ENCODE results near the gene EEF1AKMT2. TPM values are rescaled to one million over a fixed set of nuclear protein-coding genes. Genes with fewer than 3 reads are reported as not detected.
A peak's percentile ranks its signal among the peaks of the same experiment; 100 is the strongest.

EEF1AKMT2 gene
- total and polyA plus RNA-seq, 2 donors from 2014 or later = 18.0 to 20.5 TPM

GRCh38 chr10:124737708-124738107 is 54.0 kb downstream of the EEF1AKMT2 start:
- H3K27ac ChIP-seq (ENCODE audit: low read depth in 2 of 2, low read length in 2 of 2) = peak overlapping the region; percentile 86 to 95
- H3K36me3 ChIP-seq (ENCODE audit: control insufficient read depth in 2 of 3, insufficient read depth in 3 of 3, low read length in 3 of 3) = no peaks in the 10 kb centered on the region
- no peak for TF ChIP-seq CTCF (IDR thresholded peaks at IDR 0.05; ENCODE audit: borderline replicate concordance, extremely low read depth, insufficient read depth)
- H3K9ac ChIP-seq (ENCODE audit: low read length in 3 of 3) = peak overlapping the region in 1 of 3 donors; percentile 72
- FAIRE-seq = no peak
- no peak for DNase-seq
- no peaks in the 10 kb centered on the region for H3K9me3 ChIP-seq (ENCODE audit: control insufficient read depth in 2 of 3, insufficient read depth in 1 of 3, low read length in 3 of 3)
- H3K4me1 ChIP-seq (ENCODE audit: control insufficient read depth in 2 of 3, insufficient read depth in 2 of 3, low read depth in 1 of 3, low read length in 3 of 3) = peaks cover 15 to 94% (median 91%) of the 10 kb centered on the region in 3 donors
- no peak overlapping the region for H3K4me3 ChIP-seq (ENCODE audit: low read length in 3 of 3)
- H3K27me3 ChIP-seq (ENCODE audit: control insufficient read depth, insufficient read depth, low read length) = no peaks in the 10 kb centered on the region
- intact Hi-C loops (cut with DNase I) = no loop called here

DNA sequence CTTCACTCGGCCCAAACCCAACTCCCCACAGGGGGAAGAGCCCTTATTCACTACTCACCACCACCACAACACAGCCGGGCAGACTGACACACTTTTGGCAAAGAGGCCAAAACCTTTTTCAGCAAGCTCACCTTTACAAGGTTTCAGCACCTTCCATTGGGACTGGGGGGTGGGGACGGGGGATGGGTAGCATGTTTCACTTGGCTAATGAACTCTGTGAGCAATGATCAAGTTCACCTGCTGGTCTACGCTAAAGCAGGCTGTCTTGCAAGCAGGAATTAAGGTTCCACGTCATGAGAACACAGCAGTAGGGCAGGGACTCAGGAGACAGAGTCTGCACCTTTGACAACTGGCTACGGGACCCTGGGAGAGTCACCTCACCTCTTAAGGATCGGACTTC is 54.5 kb downstream of the EEF1AKMT2 start:
- peak in 1 of 5 donors; percentile 64 for DNase-seq
- peak overlapping the region in 1 of 3 donors; percentile 72 for H3K9ac ChIP-seq (ENCODE audit: low read length in 3 of 3)

GRCh38 chr10:124736491-124737136 is 55.1 kb downstream of the EEF1AKMT2 start:
- no peaks in the 10 kb centered on the region for H3K27me3 ChIP-seq (ENCODE audit: control insufficient read depth, insufficient read depth, low read length)
- H3K4me1 ChIP-seq (ENCODE audit: control insufficient read depth in 2 of 3, insufficient read depth in 2 of 3, low read depth in 1 of 3, low read length in 3 of 3) = peaks cover 16 to 94% (median 90%) of the 10 kb centered on the region in 3 donors
- intact Hi-C loops (cut with DNase I) = no loop called here
- peak overlapping the region; percentile 86 to 95 for H3K27ac ChIP-seq (ENCODE audit: low read depth in 2 of 2, low read length in 2 of 2)
- no peaks in the 10 kb centered on the region for H3K9me3 ChIP-seq (ENCODE audit: control insufficient read depth in 2 of 3, insufficient read depth in 1 of 3, low read length in 3 of 3)
- FAIRE-seq (no peak), DNase-seq (peak in 4 of 5 donors; percentile 72 to 96 (median 84))
- peak overlapping the region in 1 of 3 donors; percentile 26 for H3K4me3 ChIP-seq (ENCODE audit: low read length in 3 of 3)
- TF ChIP-seq CTCF (IDR thresholded peaks at IDR 0.05; ENCODE audit: borderline replicate concordance, extremely low read depth, insufficient read depth) = no peak
- peak overlapping the region in 1 of 3 donors; percentile 72 for H3K9ac ChIP-seq (ENCODE audit: low read length in 3 of 3)
- no peaks in the 10 kb centered on the region for H3K36me3 ChIP-seq (ENCODE audit: control insufficient read depth in 2 of 3, insufficient read depth in 3 of 3, low read length in 3 of 3)

More for the DNA sequence above, 54.5 kb downstream of the EEF1AKMT2 start:
- Histone ChIP-seq H3K27me3 (ENCODE audit: control insufficient read depth, insufficient read depth, low read length) (no peaks in the 10 kb centered on the region), H3K4me3 (ENCODE audit: low read length in 3 of 3) (peak overlapping the region in 1 of 3 donors; percentile 26), H3K27ac (ENCODE audit: low read depth in 2 of 2, low read length in 2 of 2) (peak overlapping the region; percentile 86 to 95), H3K9me3 (ENCODE audit: control insufficient read depth in 2 of 3, insufficient read depth in 1 of 3, low read length in 3 of 3) (no peaks in the 10 kb centered on the region), H3K36me3 (ENCODE audit: control insufficient read depth in 2 of 3, insufficient read depth in 3 of 3, low read length in 3 of 3) (no peaks in the 10 kb centered on the region), H3K4me1 (ENCODE audit: control insufficient read depth in 2 of 3, insufficient read depth in 2 of 3, low read depth in 1 of 3, low read length in 3 of 3) (peaks cover 16 to 94% (median 89%) of the 10 kb centered on the region in 3 donors)
- no peak for TF ChIP-seq CTCF (IDR thresholded peaks at IDR 0.05; ENCODE audit: borderline replicate concordance, extremely low read depth, insufficient read depth)
- no peak for FAIRE-seq
- intact Hi-C loops (cut with DNase I) = no loop called here

Data from kidney (tissue), 14 donors.